Hepatocyte (in vitro differentiated cells): ENCODE data around the gene ATP8B2. TPM values are rescaled to one million over a fixed set of nuclear protein-coding genes. Genes with fewer than 3 reads are reported as not detected.
A peak's percentile ranks its signal among the peaks of the same experiment; 100 is the strongest.

ENCODE experiments used
- DNase-seq: peaks from one replicate; pipeline ENCODE4 v3.0.0-alpha.2; 2016; ENCODE audit warnings: low spot score
- H2AFZ ChIP-seq: fragments of 200-600 bp; sonication (generic); 2 replicates; pipeline ENCODE4 v1.6.0; 2016; ENCODE audit warnings: antibody characterized with exemption, mild to moderate bottlenecking
- H3K27ac ChIP-seq: fragments of 200-600 bp; sonication (generic); 2 replicates; pipeline ENCODE4 v1.5.1; 2016; ENCODE audit warnings: mild to moderate bottlenecking
- H3K27me3 ChIP-seq: fragments of 200-600 bp; sonication (generic); 2 replicates; pipeline ENCODE4 v1.6.1; 2016
- H3K36me3 ChIP-seq: fragments of 200-600 bp; sonication (generic); replicated peaks from 2 replicates; pipeline ENCODE4 v1.5.1; 2016; ENCODE audit warnings: low read depth; ENCODE audit not compliant: insufficient read depth
- H3K4me1 ChIP-seq: fragments of 200-600 bp; sonication (generic); 2 replicates; pipeline ENCODE4 v1.5.1; 2016; ENCODE audit warnings: mild to moderate bottlenecking, moderate library complexity; ENCODE audit not compliant: insufficient read depth
- H3K4me2 ChIP-seq: fragments of 200-600 bp; sonication (generic); 2 replicates; pipeline ENCODE4 v1.6.0; 2016
- H3K4me3 ChIP-seq: fragments of 200-600 bp; sonication (generic); 2 replicates; pipeline ENCODE4 v1.5.1; 2016; ENCODE audit warnings: mild to moderate bottlenecking
- H3K79me2 ChIP-seq: fragments of 200-600 bp; sonication (generic); 2 replicates; pipeline ENCODE4 v1.6.0; 2017; ENCODE audit warnings: mild to moderate bottlenecking
- H3K9me2 ChIP-seq: fragments of 200-600 bp; sonication (generic); replicated peaks from 2 replicates; pipeline ENCODE4 v1.6.0; 2017; ENCODE audit warnings: mild to moderate bottlenecking; ENCODE audit not compliant: insufficient read depth
- H3K9me3 ChIP-seq: fragments of 200-600 bp; sonication (generic); 2 replicates; pipeline ENCODE4 v1.5.1; 2016; ENCODE audit warnings: low read depth, mild to moderate bottlenecking
- H4K20me1 ChIP-seq: fragments of 200-600 bp; sonication (generic); 2 replicates; pipeline ENCODE4 v1.6.0; 2016; ENCODE audit warnings: mild to moderate bottlenecking; ENCODE audit not compliant: insufficient read depth, poor library complexity, severe bottlenecking
- EZH2 ChIP-seq: fragments of 200-600 bp; sonication (generic); IDR thresholded peaks from 2 replicates; pipeline ENCODE4 v1.6.1; 2016; ENCODE audit warnings: antibody characterized with exemption, mild to moderate bottlenecking, borderline replicate concordance
- EZH2phosphoT487 ChIP-seq: fragments of 200-600 bp; sonication (generic); IDR thresholded peaks from one replicate; pipeline ENCODE4 v1.6.1; 2018; ENCODE audit warnings: antibody characterized with exemption, mild to moderate bottlenecking, low read depth, moderate library complexity; ENCODE audit not compliant: unreplicated experiment, severe bottlenecking
- WGBS: methylation state at CpG from one replicate; pipeline ENCODE4 v1.1.6; 2016; ENCODE audit warnings: low lambda C conversion rate; ENCODE audit errors: missing lambda C conversion rate; 5-methylcytosine and 5-hydroxymethylcytosine counted together
- polyA plus RNA-seq: library from polyadenylated mRNA; unstranded; fragments of >200 nt; fragmentation: Nextera tagmentation; extraction: Ambion mirVana; gene quantifications from 2 replicates; pipeline ENCODE4 v1.2.1, GENCODE V29; 2016
- total RNA-seq: library from RNA; depleted of rRNA; stranded (reverse); fragments of >200 nt; gene quantifications from 2 replicates; pipeline ENCODE4 v1.2.3, GENCODE V29; 2014
- TF ChIP-seq, protein P1 (sequence below): fragments of 200-600 bp; sonication (generic); IDR thresholded peaks from 2 replicates; pipeline ENCODE4 v1.5.1; 2016; ENCODE audit warnings: antibody characterized with exemption, mild to moderate bottlenecking; ENCODE audit not compliant: poor library complexity

Gene ATP8B2
- total and polyA plus RNA-seq, 2 experiments from 2014 or later, result 8.7 to 42.0 TPM

DNA sequence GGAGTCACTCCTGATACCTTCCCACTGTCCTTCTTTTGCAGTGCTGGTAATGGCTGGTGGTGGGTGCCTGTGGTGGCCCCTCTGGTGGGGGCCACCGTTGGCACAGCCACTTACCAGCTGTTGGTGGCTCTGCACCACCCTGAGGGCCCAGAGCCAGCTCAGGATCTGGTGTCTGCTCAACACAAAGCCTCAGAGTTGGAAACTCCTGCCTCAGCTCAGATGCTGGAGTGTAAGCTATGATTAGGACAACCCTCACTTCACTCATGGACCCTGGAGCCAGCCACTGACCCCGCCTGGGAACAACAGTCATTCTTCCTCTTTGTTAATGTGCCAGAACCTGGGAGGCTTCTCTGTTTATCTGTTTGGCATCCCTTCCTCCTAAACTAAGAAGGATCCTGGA lies 1.1 kb upstream of the ATP8B2 start:
- H3K27me3 ChIP-seq, result no peaks in the 10 kb centered on the region

DNA sequence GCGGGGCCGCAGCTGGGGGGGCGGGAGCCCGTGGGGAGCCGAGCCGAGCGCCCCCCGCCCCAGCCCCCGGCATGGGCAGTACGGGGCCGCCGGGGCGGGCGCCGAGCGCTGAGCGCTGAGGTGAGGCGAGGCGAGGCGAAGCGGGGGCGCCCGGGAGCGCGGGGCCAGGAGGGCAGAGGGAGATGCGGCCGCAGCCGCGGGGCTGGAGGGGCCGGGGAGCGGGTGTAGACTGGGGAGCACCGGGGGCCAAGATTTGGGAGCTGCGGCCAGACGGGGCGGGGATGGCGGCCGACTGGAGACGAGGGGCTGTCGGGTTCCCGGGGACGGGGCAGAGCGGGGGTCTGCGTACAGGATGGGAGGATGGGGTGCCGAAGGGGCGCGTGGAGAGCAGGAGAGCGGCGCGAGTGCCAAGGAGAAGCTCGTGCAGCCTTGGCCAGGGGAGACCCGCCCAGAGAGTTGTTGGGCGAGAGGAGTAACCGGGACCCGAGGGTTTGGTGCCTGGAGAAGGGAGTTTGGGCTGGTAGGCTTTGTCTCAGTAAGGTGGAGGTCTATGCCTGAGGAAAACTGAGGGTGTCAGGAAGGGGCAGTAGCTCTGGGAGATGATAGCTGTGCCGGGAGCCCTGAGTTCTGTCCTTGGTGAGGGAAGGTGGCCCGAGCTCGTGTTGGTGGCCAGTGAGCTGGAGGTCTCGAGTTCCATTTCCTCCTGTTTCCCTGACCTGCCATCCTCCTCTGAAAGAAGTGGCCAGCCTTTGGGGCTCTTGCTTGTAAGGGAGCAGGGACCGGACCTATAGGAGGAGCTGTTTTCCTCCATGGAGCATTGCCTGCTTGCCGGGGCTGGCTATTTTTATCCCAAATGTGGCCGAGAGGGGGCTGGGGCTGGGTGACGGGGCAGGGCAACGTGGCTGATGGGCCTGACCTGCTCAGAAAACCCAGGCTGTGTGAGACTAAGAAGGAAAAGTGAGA lies 539 bp downstream of the ATP8B2 start:
- peaks cover 9% of the 10 kb centered on the region for H3K79me2 ChIP-seq
- H3K27me3 ChIP-seq, result no peaks in the 10 kb centered on the region
- H2AFZ ChIP-seq, result peak overlapping the region; percentile 44
- no peaks in the 10 kb centered on the region for H3K9me3 ChIP-seq
- peak overlapping the region; percentile 86 for H3K4me2 ChIP-seq
- H3K4me3 ChIP-seq, result peak overlapping the region; percentile 27
- peaks cover 18% of the 10 kb centered on the region for H3K4me1 ChIP-seq
- no peaks in the 10 kb centered on the region for H3K9me2 ChIP-seq
- WGBS, result 3% methylated on average over 26 of the region's 63 CpGs
- H3K27ac ChIP-seq, result peak overlapping the region; percentile 84
- no peaks in the 10 kb centered on the region for H4K20me1 ChIP-seq
- TF ChIP-seq, protein P1, sequence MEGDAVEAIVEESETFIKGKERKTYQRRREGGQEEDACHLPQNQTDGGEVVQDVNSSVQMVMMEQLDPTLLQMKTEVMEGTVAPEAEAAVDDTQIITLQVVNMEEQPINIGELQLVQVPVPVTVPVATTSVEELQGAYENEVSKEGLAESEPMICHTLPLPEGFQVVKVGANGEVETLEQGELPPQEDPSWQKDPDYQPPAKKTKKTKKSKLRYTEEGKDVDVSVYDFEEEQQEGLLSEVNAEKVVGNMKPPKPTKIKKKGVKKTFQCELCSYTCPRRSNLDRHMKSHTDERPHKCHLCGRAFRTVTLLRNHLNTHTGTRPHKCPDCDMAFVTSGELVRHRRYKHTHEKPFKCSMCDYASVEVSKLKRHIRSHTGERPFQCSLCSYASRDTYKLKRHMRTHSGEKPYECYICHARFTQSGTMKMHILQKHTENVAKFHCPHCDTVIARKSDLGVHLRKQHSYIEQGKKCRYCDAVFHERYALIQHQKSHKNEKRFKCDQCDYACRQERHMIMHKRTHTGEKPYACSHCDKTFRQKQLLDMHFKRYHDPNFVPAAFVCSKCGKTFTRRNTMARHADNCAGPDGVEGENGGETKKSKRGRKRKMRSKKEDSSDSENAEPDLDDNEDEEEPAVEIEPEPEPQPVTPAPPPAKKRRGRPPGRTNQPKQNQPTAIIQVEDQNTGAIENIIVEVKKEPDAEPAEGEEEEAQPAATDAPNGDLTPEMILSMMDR, result peak; percentile 49
- TF ChIP-seq EZH2phosphoT487, result no peak
- H3K36me3 ChIP-seq, result no peaks in the 10 kb centered on the region
- peak; percentile 86 for DNase-seq

More for the DNA sequence above, 1.1 kb upstream of the ATP8B2 start:
- no peaks in the 10 kb centered on the region for H3K36me3 ChIP-seq
- H4K20me1 ChIP-seq, result no peaks in the 10 kb centered on the region
- peaks cover 21% of the 10 kb centered on the region for H3K4me1 ChIP-seq
- H3K9me2 ChIP-seq, result no peaks in the 10 kb centered on the region
- no peak overlapping the region for H3K27ac ChIP-seq
- peak overlapping the region; percentile 44 for H2AFZ ChIP-seq
- H3K79me2 ChIP-seq, result peaks cover 9% of the 10 kb centered on the region
- H3K9me3 ChIP-seq, result no peaks in the 10 kb centered on the region
- DNase-seq, result no peak
- TF ChIP-seq, protein P1, result no peak
- TF ChIP-seq EZH2phosphoT487 (no peak), EZH2 (no peak)
- peak overlapping the region; percentile 86 for H3K4me2 ChIP-seq
- H3K4me3 ChIP-seq, result no peak overlapping the region
- 73% methylated on average over 2 of the region's 2 CpGs for WGBS

DNA sequence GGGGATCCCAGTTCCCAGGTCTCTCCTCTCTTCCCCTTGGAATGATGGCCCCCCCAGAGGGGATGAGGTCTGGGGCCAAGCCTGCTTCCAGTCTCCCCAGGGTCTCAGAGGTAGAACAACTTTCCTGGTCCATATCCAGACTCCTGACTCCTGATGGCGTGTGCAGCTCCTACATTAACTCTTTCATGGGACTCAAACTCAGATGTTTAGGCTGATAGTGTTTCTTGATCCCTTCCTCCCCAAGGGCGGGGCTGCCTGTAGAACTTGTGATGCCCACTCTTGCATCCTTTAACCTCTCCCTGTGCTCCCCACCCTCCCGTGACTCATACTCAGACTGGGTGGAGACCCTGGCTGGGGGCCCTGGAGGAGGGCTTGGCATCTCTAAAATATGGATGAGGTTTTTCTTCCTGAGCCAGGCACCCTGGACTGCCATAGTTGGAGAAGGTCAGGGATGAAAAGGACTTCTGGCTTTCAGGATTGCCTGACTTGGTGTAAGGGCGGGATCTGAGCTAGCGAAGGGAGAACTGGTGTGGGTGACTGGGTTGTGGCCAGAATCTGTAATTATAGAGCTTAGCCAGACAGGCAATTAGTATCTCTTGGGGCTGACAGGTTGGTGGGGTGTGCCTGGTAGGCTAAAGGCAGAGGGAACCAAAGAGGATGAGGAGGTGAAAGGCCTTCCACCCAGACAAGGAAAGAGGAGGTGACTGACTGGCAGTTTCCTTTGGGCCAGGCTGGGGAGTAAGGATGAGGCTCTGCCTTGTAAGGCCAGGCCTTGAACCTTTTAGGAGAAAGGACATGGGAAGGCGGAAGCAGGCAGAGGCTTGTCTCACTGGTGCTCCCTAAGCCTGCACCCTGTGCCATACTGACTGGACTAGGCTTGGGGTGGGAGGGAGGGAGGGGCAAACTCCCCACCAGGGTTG lies 1.5 kb downstream of the ATP8B2 start:
- peak overlapping the region; percentile 86 for H3K4me2 ChIP-seq
- H3K4me1 ChIP-seq, result peaks cover 18% of the 10 kb centered on the region
- DNase-seq, result no peak
- H4K20me1 ChIP-seq, result no peaks in the 10 kb centered on the region
- H3K27ac ChIP-seq, result peak overlapping the region; percentile 84
- H3K36me3 ChIP-seq, result no peaks in the 10 kb centered on the region
- no peak for TF ChIP-seq EZH2
- no peak for TF ChIP-seq EZH2phosphoT487
- TF ChIP-seq, protein P1, result no peak
- no peak overlapping the region for H2AFZ ChIP-seq
- H3K9me2 ChIP-seq, result no peaks in the 10 kb centered on the region
- no peaks in the 10 kb centered on the region for H3K27me3 ChIP-seq
- no peak overlapping the region for H3K4me3 ChIP-seq
- H3K9me3 ChIP-seq, result no peaks in the 10 kb centered on the region
- WGBS, result 79% methylated on average over 6 of the region's 6 CpGs
- peaks cover 9% of the 10 kb centered on the region for H3K79me2 ChIP-seq
